Measurements from ENCODE around the gene SPNS2. TPM values are rescaled to one million over a fixed set of nuclear protein-coding genes. Genes with fewer than 3 reads are reported as not detected.

SPNS2 gene
- total RNA-seq, 1 donor from 2014 or later = 0.70 TPM

GRCh38 chr17:4472286-4472685, 26.4 kb upstream of the SPNS2 start:
- Mint-ChIP-seq H3K9me3 (ENCODE audit: low read depth) (no peaks in the 10 kb centered on the region), H3K27ac (ENCODE audit: unreplicated experiment) (no peak overlapping the region), H3K27me3 (ENCODE audit: low read depth) (peaks cover 8% of the 10 kb centered on the region), H3K4me3 (ENCODE audit: unreplicated experiment) (no peak overlapping the region), H3K4me1 (ENCODE audit: low read depth) (peaks cover 10% of the 10 kb centered on the region), H3K36me3 (ENCODE audit: low read depth) (no peaks in the 10 kb centered on the region)
- TF ChIP-seq, protein P1, sequence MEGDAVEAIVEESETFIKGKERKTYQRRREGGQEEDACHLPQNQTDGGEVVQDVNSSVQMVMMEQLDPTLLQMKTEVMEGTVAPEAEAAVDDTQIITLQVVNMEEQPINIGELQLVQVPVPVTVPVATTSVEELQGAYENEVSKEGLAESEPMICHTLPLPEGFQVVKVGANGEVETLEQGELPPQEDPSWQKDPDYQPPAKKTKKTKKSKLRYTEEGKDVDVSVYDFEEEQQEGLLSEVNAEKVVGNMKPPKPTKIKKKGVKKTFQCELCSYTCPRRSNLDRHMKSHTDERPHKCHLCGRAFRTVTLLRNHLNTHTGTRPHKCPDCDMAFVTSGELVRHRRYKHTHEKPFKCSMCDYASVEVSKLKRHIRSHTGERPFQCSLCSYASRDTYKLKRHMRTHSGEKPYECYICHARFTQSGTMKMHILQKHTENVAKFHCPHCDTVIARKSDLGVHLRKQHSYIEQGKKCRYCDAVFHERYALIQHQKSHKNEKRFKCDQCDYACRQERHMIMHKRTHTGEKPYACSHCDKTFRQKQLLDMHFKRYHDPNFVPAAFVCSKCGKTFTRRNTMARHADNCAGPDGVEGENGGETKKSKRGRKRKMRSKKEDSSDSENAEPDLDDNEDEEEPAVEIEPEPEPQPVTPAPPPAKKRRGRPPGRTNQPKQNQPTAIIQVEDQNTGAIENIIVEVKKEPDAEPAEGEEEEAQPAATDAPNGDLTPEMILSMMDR (IDR thresholded peaks at IDR 0.05) = no peak
- no peak for DNase-seq (ENCODE audit: low spot score)

- Mint-ChIP-seq H3K27ac (ENCODE audit: unreplicated experiment) (no peak overlapping the region), H3K9me3 (ENCODE audit: low read depth) (no peaks in the 10 kb centered on the region), H3K4me3 (ENCODE audit: unreplicated experiment) (no peak overlapping the region), H3K4me1 (ENCODE audit: low read depth) (peaks cover 11% of the 10 kb centered on the region), H3K27me3 (ENCODE audit: low read depth) (peaks cover 6% of the 10 kb centered on the region), H3K36me3 (ENCODE audit: low read depth) (no peaks in the 10 kb centered on the region)
- DNase-seq (ENCODE audit: low spot score) = no peak
- TF ChIP-seq, protein P1 (IDR thresholded peaks at IDR 0.05) = no peak
Measured at GRCh38 chr17:4474093-4474492, 24.6 kb upstream of the SPNS2 start.

GRCh38 chr17:4475001-4475400, 23.7 kb upstream of the SPNS2 start:
- H3K4me1 Mint-ChIP-seq (ENCODE audit: low read depth) = peaks cover 11% of the 10 kb centered on the region
- no peaks in the 10 kb centered on the region for H3K9me3 Mint-ChIP-seq (ENCODE audit: low read depth)
- peaks cover 6% of the 10 kb centered on the region for H3K27me3 Mint-ChIP-seq (ENCODE audit: low read depth)
- H3K27ac Mint-ChIP-seq (ENCODE audit: unreplicated experiment) = no peak overlapping the region
- TF ChIP-seq, protein P1 (IDR thresholded peaks at IDR 0.05) = no peak
- DNase-seq (ENCODE audit: low spot score) = no peak
- H3K36me3 Mint-ChIP-seq (ENCODE audit: low read depth) = no peaks in the 10 kb centered on the region
- no peak overlapping the region for H3K4me3 Mint-ChIP-seq (ENCODE audit: unreplicated experiment)

GRCh38 chr17:4475463-4475862, 23.2 kb upstream of the SPNS2 start:
- Mint-ChIP-seq H3K27me3 (ENCODE audit: low read depth) (peaks cover 6% of the 10 kb centered on the region), H3K4me1 (ENCODE audit: low read depth) (peaks cover 11% of the 10 kb centered on the region), H3K27ac (ENCODE audit: unreplicated experiment) (no peak overlapping the region), H3K9me3 (ENCODE audit: low read depth) (no peaks in the 10 kb centered on the region), H3K4me3 (ENCODE audit: unreplicated experiment) (no peak overlapping the region), H3K36me3 (ENCODE audit: low read depth) (no peaks in the 10 kb centered on the region)
- TF ChIP-seq, protein P1 (IDR thresholded peaks at IDR 0.05) = no peak
- DNase-seq (ENCODE audit: low spot score) = no peak

- TF ChIP-seq, protein P1 (IDR thresholded peaks at IDR 0.05) = no peak
- H3K9me3 Mint-ChIP-seq (ENCODE audit: low read depth) = no peaks in the 10 kb centered on the region
- peaks cover 14% of the 10 kb centered on the region for H3K4me1 Mint-ChIP-seq (ENCODE audit: low read depth)
- H3K36me3 Mint-ChIP-seq (ENCODE audit: low read depth) = no peaks in the 10 kb centered on the region
- no peak overlapping the region for H3K27ac Mint-ChIP-seq (ENCODE audit: unreplicated experiment)
- no peak for DNase-seq (ENCODE audit: low spot score)
- peaks cover 7% of the 10 kb centered on the region for H3K27me3 Mint-ChIP-seq (ENCODE audit: low read depth)
- H3K4me3 Mint-ChIP-seq (ENCODE audit: unreplicated experiment) = no peak overlapping the region
Measured at GRCh38 chr17:4476017-4476416, 22.7 kb upstream of the SPNS2 start.

Data from chondrocyte (in vitro differentiated cells).